Fibroblast of peridontal ligament (primary cell): Measurements from ENCODE around the gene ZFP69B.
"Not testable (repeated sequence)": the region's sequence is repeated elsewhere in the genome, so short reads cannot be mapped to it uniquely, and the experiment has no call there.

Source experiments
- DNase-seq: peaks from one replicate; pipeline ENCODE4 v3.0.0-alpha.2; 2010; ENCODE audit errors: extremely low read depth

The ZFP69B gene

GRCh38 chr1:40435876-40436275 lies 14.4 kb upstream of the ZFP69B start:
- DNase-seq = no peak

GRCh38 chr1:40438391-40439015 lies 11.8 kb upstream of the ZFP69B start:
- DNase-seq = peak; percentile 43

GRCh38 chr1:40439247-40439646 lies 11.0 kb upstream of the ZFP69B start:
- DNase-seq = no peak

GRCh38 chr1:40450495-40451237 lies 390 bp downstream of the ZFP69B start:
- peak; percentile 15 for DNase-seq

- DNase-seq = no peak
These were observed 936 bp downstream of the ZFP69B start for GRCh38 chr1:40451238-40451585.

GRCh38 chr1:40454873-40455272 lies 4.6 kb downstream of the ZFP69B start:
- no peak for DNase-seq

- DNase-seq = peak; percentile 10
These were observed 12.8 kb downstream of the ZFP69B start for GRCh38 chr1:40462956-40463590.

- DNase-seq = no peak
These were observed 19.1 kb downstream of the ZFP69B start for GRCh38 chr1:40469327-40469726.

GRCh38 chr1:40475268-40475667 lies 25.0 kb downstream of the ZFP69B start:
- DNase-seq = no peak

GRCh38 chr1:40476924-40477677 lies 26.8 kb downstream of the ZFP69B start, which contains the start of gene ZFP69:
Gene ZFP69 (plus strand): TSS chr1:40477290. CDS start chr1:40479362, 2,072 bp downstream.
- peak; percentile 35 for DNase-seq

- peak; percentile 24 for DNase-seq
These were observed 27.4 kb downstream of the ZFP69B start for GRCh38 chr1:40477678-40478053.

GRCh38 chr1:40478276-40478675 lies 28.0 kb downstream of the ZFP69B start:
- DNase-seq = peak; percentile 16

GRCh38 chr1:40479156-40479555 lies 28.9 kb downstream of the ZFP69B start:
- no peak for DNase-seq

- DNase-seq = no peak
These were observed 45.1 kb downstream of the ZFP69B start for GRCh38 chr1:40495315-40495903.

- not testable (repeated sequence) for DNase-seq
These were observed 52.4 kb downstream of the ZFP69B start for GRCh38 chr1:40502651-40503050.

- no peak for DNase-seq
These were observed 57.7 kb downstream of the ZFP69B start for GRCh38 chr1:40507973-40508372.

GRCh38 chr1:40508375-40509341 lies 58.4 kb downstream of the ZFP69B start, which contains the start of gene EXO5:
Gene EXO5 (plus strand): TSS chr1:40508767. CDS start chr1:40514545, 5,778 bp downstream.
- DNase-seq = peak; percentile 66
